Stimulated activated CD8-positive, alpha-beta memory T cell treated with anti-CD3 and anti-CD28 coated beads, Interleukin-4, amount 100 ng/mL, for 24 hours (primary cell): ENCODE results near the gene LIMS4.
"Not testable (repeated sequence)": the region's sequence is repeated elsewhere in the genome, so short reads cannot be mapped to it uniquely, and the experiment has no call there.

Experiments used
- DNase-seq: peaks from one replicate; pipeline ENCODE4 v3.0.0-alpha.2; 2020; ENCODE audit warnings: low read depth

The LIMS4 gene, protein sequence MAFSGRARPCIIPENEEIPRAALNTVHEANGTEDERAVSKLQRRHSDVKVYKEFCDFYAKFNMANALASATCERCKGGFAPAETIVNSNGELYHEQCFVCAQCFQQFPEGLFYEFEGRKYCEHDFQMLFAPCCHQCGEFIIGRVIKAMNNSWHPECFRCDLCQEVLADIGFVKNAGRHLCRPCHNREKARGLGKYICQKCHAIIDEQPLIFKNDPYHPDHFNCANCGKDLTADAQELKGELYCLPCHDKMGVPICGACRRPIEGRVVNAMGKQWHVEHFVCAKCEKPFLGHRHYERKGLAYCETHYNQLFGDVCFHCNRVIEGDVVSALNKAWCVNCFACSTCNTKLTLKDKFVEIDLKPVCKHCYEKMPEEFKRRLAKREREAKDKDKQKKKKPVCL

DNA sequence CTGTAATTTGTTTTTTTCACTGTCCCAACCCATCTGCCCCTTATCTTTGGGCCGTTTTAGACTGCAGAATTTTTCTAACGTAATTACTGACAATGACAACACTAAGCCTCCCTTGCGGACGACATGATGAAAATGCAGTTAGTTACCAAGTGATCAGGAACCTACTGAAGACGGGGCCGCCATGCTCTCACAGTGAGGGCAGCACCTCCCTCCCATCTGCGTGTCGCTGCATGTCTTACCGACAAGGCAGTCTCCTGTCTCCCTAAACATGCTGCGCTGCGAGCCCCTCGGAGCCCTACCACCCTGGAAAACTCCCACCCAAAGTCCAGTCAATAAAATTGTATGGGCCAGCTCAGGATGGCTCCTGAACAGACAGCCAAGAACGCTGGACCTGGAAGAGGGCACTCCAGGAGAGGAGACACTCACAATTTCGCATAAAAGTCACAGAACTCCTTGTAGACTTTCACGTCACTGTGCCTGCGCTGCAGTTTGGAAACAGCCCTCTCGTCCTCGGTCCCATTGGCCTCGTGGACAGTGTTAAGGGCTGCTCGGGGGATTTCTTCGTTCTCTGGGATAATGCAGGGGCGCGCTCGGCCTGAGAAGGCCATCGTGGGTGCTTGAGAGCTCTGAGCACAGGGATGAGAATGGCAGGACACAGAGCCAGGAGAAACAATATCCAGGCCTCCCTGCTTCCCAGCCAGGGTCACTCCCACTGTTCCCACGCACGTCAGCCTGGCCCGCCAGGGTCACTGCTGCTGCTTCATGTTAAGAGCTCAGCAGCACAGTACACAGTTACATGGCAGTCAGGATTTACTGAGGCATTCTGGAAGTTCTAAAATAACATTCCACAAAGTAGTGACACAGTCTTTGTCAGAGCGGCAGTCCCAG is at the start of gene LIMS4:
Gene LIMS4 (minus strand): TSS at position 646 of the 888 bp plus-strand sequence. CDS start 38 bp downstream, at position 608.
- not testable (repeated sequence) for DNase-seq

DNA sequence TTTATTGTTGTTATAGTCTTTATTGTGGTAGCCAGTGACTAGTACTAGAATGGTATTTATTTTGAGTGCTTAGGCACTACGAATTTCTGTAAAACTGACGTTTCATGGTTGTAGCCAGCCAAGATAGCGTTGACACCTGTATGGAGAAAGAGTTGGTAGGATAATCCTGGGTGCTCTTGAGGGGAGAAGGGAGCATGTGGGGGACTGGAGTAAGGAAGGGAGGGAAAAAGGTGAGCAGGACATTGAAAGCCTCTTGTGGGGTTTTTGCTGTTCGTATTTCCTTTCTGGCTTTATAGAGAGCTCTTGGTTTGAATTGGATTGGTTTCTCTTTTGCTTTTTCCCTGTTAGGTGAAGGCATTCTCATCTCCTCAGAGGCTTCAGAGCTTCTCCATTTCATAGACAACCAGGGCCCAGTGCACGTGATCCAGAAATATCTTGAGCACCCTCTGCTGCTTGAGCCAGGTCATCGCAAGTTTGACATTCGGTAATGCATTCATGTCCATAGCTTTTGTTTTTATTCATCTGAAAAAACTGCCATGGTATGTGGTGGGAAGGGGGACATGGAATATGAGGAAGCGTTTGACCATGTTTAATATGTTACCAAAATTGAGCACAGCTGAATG is 27.2 kb upstream of the LIMS4 start:
- not testable (repeated sequence) for DNase-seq

DNA sequence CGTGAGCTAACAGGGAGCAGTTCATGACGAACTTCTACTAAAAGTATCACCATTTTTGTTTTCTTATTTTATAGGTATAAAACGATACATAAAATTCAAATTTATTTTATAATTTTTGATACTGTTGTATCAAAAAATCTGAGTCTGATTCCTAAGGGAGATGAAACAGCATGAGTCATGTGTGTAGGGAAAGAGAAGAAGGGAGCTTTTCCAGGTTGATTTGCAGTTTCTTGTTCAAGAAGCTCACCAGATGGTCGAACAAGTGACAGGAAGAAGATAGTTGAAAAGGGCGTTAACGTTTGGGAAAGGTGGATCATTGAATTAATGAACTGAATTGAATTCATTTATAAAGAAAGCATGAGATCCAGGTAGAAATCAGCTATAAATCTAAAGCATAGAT is 23.4 kb upstream of the LIMS4 start:
- not testable (repeated sequence) for DNase-seq

DNA sequence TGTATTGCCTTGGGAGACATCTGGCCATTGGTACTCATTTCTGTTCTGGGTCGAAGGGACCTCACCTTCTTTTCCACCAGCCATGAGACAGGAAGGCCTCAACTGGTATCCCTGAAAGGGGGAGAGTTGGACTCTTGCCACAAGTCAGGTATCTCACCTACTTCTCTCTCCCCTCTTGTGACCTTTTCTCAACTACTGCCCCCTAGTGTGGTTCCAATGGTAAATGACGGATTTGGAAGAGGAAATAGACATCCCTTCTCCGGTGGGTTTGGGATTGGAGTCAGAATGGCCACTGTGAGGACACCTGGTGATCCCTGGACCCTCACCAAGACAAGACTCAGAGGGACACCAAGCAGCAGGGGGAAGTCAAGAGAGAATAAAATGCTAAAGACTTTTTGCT is 21.9 kb upstream of the LIMS4 start:
- DNase-seq: not testable (repeated sequence)

DNA sequence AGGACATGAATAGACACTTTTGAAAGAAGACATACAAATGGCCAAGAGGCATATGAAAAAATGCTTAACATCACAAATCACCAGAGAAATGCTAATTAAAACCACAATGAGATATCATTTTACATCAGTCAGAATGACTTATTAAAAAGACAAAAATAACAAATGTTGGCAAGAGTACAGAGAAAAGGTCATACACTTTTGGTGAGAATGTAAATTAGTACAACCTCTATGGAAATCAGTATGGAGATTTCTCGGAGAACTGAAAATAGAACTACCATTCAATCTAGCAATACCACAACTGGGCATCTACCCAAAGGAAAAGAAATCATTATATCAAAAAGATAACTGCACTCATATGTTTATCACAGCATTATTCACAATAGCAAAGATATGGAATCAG is 16.4 kb upstream of the LIMS4 start:
- DNase-seq: not testable (repeated sequence)

DNA sequence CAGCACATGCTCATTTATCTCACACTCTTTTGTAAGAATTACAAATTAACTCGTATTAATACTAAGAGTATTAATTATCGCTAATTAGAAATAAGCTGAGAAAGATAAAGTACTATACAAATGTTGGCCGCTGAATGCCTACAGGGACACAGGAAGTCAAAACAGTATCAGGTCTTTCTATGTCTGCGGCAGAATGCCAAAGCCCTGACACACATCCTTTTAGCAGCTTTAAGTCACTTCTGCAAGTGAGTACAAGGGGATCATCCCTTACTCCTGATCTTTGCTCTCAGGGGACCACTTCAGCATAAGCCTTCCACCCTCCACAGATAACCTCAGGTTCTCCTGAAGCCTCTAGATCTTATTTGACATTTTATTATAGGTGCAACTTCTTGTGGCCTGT is 10.1 kb upstream of the LIMS4 start:
- DNase-seq: not testable (repeated sequence)

DNA sequence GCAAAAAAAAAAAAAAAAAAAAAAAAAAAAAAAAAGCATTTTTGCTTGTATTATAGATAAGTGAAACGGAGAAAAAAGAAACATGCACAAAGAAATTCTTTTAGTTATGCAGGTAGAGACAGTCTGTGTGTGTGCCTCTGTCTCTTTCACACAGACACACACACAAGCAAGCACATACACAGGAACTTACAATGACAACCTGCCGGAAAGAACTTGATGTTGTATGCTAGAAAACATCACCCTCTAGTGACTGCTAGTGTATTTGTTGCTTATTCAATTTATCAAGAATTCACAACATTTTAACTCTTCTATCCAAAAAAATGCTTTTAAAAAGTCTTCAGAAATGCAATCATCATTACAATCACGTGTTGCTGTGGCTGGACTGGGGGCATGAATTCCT is 8.6 kb upstream of the LIMS4 start:
- DNase-seq: not testable (repeated sequence)

DNA sequence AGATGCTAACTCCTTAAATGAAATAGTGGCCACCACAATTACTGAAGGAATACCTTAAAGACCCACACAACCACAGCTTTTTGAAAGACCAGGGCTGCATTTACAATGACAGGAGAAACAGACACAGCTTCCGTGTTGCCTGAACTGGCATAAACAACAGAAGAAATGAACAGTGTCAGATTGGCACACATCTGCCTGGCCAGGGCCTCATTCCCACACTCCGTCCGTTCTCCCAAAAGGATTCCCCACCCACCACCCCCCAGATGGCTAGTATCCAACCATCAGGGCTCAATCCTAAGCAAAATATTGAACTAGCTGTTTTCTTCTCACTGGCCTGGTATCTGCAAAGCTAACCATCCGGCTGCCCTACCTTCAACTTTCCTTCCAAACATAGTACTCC is 7.5 kb upstream of the LIMS4 start:
- DNase-seq: not testable (repeated sequence)

DNA sequence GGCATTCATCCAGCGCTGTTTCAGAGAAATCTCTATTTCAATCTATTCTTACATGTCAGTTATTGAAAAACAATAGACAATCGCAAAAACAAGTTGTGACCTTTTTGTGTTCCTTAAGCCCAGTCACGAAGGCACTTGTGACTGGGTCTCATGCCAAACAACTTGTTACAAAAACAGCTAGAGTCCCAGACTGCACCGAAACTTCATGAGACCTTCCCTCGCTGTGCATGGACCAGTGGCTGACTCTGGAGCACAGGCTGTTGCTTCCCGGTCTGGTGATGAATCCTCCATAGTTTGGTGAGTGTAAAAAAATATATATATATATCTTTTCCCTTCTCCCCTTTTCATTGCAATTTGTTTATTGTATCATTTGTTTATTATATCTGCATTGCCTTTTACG is 4.8 kb upstream of the LIMS4 start:
- DNase-seq: not testable (repeated sequence)

DNA sequence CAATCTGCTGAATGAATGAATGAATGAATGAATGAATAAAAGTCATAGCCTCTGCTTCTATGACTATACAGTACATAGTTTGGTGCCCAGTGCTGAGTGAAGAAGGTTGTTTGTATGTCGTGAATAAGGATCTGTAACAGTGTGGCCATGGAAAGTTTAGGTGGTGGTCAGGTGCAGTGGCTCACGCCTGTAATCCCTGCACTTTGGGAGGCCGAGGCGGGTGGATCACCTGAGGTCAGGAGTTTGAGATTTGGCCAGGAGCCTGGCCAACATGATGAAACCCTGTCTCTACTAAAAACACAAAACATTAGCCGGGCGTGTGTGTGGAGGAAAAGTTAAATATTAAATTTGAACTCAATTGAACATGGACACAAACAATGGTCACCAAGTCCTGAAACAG is 4.3 kb upstream of the LIMS4 start:
- DNase-seq: not testable (repeated sequence)

DNA sequence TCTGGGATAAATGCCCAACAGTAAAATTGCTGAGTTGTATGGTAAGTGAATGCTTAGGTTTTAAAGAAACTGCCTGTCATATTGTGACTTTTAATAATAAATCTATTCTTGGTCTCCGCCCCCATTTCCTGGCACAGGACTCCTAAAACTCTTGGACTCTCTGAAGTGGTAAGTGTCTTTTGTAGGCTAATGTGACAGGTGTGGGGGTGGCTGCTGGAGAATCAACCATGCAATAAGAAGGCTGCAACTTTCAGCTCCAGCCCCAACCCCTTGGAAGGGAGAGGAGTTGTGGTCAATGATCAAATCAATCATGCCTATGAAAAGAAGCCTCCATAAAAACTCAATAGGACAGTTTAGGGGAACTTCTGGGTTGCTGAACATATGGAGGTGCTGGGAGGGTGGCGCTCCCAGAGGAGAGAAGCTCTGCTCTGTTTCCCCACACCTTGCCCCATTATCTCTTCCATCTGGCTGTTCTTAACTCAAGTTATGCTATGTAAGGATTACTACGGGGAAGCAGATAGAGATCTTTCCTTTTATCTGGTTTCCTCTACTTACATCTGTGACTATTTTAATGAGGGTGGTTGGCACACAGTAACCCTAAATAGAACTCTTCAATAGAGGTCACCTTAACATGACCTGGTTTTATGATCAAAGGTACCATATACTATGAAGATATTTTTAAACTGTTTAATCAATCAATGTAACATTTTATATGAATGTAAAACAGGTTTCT is 3.2 kb upstream of the LIMS4 start:
- DNase-seq: not testable (repeated sequence)

DNA sequence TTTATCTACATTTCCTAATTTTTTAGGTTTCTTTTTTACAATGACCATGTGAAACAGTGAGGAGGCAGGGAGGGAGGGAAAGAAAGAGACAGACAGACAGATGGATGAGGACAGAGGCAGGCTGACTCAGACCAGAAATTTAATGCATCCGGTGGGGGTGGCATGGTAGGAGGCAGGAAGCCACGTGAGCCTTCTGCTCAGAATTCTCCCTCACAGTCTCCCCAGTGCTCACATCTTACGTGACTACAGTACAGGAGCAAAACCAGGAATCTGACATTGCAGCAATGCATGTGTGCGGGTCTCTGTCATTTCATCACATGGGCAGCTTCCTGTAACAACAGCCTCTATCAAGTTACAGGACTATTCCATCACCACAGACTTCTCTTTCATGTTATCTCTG is 2.3 kb upstream of the LIMS4 start:
- not testable (repeated sequence) for DNase-seq

DNA sequence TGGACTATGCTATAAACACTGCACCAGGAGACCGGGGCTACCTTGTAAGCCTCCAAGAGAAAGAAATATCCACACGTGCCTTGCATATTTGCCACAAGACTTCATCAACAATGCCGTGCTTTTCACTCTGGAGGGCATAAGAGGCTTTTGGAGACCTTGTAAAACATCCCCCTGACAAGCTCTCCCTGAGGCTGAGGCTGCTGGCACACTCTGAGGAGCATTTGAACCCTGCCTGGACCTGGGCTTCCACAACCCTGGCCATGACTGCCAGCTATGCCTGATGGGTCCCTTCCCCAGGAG is 393 bp upstream of the LIMS4 start:
- DNase-seq: not testable (repeated sequence)

DNA sequence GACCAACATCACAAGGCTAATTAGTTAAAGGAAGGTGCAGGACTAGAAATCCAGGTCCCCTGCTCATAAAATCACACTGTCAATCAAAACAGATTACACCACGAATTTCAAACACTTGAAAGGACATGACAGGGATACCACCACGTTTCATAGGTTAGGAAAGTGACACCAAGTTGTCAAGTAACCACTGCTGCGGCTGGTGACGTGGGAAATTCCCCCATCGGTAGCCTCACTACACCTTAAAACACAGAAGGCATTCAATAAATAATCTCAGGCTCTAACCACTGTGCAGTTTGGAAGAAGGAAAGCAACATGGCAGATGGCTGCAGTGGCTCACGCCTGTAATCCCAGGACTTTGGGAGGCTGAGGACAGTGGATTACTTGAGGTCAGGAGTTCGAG is 3.7 kb downstream of the LIMS4 start:
- not testable (repeated sequence) for DNase-seq

DNA sequence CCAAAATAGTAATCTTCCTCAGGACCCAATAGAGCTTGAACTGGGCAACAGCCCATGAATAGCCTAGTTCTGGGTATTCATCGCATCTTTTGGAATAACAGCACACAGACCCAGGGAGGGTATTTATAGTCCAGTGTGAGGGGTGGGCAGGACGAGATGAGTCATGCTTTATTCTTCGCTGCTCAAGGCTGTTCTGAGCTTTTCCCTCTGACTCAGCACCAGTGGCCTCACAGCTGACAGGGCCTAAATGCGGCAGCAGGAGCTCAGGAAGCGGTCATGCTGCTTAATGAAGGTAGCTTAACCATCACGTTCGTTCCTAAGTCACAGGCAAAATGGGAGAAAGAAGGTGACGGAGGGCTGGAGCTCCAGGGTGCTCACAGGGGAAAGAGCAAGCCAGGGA is 7.3 kb downstream of the LIMS4 start:
- not testable (repeated sequence) for DNase-seq

DNA sequence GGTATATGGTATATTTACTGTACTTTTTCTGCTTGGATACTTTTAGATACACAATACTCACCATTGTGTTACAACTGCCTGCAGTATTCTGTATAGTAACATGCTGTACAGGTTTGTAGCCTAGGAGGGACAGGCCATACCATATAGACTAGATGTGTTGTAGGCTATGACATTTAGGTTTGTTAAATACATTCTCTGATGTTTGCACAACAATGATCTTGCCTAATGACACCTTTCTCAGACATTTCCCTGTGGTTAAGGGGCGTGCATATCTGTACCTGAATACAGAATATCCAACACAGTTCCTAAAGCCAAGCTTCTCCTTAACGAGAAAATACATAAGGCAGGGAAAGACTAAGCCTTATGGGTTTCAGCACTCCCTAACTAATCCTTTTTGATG is 10.2 kb downstream of the LIMS4 start:
- DNase-seq: not testable (repeated sequence)

DNA sequence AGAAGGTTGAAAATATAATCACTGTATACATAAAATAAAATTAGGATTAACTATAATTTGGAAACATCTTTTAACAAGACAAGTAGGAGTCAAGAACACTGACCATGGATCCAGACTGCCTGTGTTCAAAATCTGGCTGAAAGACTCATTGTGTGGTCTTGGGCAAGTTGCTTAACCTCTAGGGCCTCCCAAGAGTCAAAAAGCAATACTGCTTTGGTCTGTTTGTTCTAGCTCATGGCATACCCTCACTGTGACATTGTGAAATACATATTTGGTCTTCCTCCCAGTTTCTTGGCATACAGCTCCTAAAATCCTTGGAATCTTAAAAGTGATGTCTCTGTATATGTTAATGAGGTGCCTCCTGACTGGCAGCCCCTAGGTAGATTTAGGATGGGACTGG is 12.3 kb downstream of the LIMS4 start:
- DNase-seq: not testable (repeated sequence)

DNA sequence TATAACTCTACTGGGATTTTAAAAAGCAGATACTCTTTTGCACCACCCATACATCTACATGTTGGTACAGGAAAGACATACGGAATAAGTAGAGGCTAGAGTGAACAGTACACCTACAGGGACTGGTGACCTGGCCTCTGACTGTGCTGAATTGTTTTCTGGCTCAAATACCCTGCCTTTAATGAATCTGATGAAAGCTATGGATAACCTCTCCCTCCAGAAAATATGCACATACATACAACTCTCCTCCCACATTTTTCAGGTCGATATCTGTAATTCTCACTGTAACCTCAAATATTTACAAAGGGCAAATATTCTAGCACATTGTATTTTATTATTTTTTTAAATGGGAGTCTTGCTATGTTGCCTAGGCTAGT is 15.4 kb downstream of the LIMS4 start:
- not testable (repeated sequence) for DNase-seq

DNA sequence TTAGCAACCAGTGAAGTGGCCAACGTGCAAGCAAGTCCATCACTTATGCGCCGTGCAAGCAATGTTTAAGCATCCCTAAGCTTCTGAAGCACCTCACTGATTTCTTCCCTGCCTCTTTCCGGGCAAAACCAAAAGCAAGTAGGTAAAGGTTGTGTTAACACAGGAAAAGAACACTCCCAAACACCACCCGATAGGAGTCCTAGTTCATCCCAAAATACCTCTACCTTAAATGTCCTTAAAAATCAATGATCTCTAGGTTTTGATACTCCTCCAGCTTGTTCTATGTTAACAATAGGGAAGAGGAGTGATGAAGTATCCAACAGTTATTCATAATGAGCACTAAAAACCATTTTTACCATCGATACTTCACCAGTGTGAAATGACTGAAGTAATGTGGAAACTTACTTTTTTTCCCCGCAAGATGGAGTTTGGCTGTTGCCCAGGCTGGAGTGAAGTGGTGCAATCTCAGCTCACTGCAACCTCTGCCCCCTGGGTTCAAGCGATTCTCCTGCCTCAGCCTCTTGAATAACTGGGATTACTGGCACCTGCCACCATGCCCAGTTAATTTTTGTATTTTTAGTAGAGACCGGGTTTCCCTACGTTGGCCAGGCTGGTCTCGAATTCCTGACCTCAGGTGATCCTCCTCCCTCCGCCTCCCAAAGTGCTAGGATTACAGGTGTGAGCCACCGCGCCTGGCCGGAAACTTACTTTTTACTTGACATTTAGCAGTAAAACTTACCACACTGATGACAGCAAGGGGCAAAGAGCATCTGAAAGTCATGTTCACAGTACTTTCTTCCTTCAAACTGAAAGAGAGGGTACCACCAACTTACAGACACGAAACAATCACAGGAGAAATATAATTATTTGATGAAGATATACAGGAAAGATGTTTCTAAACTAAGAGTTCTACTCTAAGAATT is 16.1 kb downstream of the LIMS4 start:
- not testable (repeated sequence) for DNase-seq

DNA sequence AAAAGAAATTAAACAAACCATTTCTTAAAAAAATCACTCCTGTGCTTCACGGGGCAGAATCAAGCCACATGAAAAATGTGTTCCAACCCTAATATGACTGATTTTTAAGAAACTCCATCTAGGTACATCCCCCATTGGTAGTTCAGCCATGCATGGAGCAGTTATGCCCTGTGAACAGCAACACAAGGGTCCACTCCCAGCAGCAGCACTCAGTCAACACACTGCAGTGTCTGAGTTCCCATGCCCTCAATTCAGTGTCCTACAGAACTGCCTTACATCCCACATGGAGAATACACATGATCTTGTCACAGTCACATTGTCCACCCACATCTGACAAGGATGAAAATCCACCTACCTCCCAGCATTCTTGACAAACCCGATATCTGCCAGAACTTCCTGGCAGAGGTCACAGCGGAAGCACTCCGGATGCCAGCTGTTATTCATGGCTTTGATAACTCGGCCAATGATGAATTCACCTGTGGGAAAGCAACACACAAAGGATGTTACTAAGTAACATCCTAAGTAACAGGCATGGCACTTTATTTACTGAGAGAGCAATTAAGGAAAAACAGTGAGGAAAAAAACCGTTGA is 17.4 kb downstream of the LIMS4 start:
- DNase-seq: not testable (repeated sequence)
